Measurements from ENCODE around the gene RBMS1. TPM values are rescaled to one million over a fixed set of nuclear protein-coding genes. Genes with fewer than 3 reads are reported as not detected.

The RBMS1 gene
- total RNA-seq, 4 donors from 2014 or later = 133 to 180 (median 139) TPM

DNA sequence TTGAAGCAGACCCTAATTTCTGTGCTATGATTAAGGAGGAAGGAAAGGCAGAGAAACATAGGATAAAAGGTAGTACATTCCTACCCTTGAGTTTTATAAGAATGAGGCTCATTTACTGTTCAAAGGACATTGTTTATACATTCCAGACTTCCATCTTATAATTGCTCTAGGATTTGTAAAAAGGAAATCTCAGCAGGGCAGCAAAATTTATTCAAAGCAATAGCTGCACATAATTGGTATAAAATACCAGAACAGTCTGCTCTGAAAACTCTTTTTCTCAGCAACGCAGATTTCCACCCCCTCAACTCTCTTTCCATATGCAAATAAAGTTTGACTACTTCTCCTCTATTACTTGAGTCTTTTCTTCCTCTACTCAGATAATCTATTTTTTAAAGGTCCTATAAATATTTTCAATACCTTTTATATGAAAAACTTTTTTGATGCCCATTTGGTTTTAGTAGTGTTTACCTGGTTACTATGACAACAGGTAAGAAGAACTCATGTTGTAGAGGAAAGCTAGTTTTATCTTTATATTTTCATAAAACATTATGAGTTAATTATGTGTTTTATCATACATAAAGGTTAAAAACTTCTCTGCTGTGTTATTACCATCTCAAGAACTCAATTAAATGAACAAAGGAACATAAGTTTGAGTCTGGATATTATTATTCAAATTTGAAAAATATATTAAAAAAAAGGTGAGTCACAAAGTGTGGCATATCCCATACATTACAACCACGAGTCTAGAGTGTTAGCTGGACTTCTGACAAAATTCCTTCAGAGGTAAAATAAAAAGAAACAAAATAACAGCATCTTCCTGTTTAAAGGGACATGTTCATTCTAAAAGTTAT, 19.9 kb downstream of the RBMS1 start:
- no peak for DNase-seq (ENCODE audit: low spot score)
- no peak for ATAC-seq (ENCODE audit: low FRiP score)
- TF ChIP-seq CTCF (IDR thresholded peaks at IDR 0.05) = no peak

DNA sequence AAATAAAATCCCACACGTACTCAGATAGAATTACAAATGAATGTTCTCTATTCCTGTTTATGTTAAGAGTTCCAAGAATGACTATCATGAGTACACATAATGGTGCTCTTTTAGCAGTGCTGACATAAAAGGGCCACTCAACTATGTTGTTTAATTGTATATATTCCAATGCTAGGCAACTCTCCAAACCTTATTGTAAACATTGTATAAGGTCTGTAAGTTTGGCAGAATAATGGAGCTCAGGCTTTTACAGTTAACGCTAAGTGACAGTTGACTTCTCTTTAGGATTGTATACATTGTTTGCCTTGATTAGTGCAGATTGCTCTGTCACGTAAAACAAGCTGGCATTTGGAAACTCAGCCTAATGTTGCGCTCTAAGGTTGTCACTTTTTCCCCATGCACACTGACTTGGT, 20.8 kb downstream of the RBMS1 start:
- DNase-seq (ENCODE audit: low spot score) = no peak
- no peak for ATAC-seq (ENCODE audit: low FRiP score)
- no peak for TF ChIP-seq CTCF (IDR thresholded peaks at IDR 0.05)

DNA sequence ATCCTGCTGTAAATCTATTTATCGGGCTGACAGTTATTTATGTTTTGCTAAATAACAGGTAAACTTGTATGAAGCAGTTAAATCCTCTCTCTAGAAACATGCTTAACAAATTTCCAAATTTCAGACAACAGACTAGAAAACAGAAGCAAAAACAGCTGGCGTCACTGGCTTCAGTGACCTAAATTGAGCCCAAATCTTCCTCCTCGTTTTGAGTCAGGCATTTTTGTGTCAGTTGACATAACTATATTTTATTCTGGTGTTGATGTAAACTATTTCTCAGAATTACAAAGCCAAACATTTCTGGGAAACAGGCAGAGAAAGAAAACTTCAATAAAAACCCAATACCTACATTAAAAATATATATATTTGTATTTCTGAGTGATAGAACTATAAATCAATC, 21.7 kb downstream of the RBMS1 start:
- DNase-seq (ENCODE audit: low spot score) (no peak), ATAC-seq (ENCODE audit: low FRiP score) (no peak)

GRCh38 chr2:160469621-160470204, 23.9 kb downstream of the RBMS1 start:
- ATAC-seq (ENCODE audit: low FRiP score) (peak; percentile 61), DNase-seq (ENCODE audit: low spot score) (no peak)
- TF ChIP-seq CTCF (IDR thresholded peaks at IDR 0.05) = no peak

More for the DNA sequence above, 21.7 kb downstream of the RBMS1 start:
- no peak for TF ChIP-seq CTCF (IDR thresholded peaks at IDR 0.05)

DNA sequence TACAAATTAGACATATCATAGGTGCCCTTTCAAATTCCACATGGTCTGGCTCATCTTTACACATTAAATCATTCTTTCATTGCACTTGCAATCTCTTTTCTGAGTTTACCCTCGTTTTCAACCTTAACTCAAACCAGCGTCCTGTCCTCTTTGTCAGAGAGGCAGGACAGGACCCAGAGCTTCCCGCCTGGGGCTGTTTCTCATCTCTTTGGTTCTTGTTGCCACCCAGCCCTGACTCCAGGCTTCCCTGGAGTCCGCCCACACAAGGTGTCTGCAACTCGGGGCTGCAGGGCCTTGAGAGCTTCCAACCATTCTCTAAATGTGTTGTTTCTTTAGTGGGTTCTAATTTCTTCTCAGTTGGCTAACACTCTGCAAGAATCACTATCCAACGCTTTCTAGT, 24.4 kb downstream of the RBMS1 start:
- ATAC-seq (ENCODE audit: low FRiP score) = peak; percentile 25
- TF ChIP-seq CTCF (IDR thresholded peaks at IDR 0.05) = no peak
- no peak for DNase-seq (ENCODE audit: low spot score)

DNA sequence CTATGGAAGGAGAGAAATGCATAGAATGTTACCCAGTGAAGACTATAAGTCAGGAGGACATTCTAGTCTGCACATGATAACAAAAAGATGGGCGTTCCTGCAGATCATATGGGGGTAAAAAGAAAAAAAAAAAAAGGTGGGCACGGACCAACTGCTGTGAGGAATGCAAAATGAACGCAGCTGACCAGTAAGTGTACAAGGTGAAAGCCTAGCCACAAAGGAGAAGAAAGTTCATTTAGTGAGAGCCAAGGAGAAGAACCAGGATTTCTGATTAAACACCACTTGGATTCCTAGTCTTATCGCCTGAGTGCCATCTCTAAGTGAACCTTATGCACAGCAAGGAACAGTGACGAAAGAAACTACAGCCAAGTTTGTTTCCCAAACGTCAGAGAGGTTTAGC, 26.5 kb downstream of the RBMS1 start:
- no peak for ATAC-seq (ENCODE audit: low FRiP score)
- no peak for TF ChIP-seq CTCF (IDR thresholded peaks at IDR 0.05)

GRCh38 chr2:160465406-160465805, 28.2 kb downstream of the RBMS1 start:
- ATAC-seq (ENCODE audit: low FRiP score) (no peak), DNase-seq (ENCODE audit: low spot score) (no peak)
- TF ChIP-seq CTCF (IDR thresholded peaks at IDR 0.05) = no peak

More for the DNA sequence above, 26.5 kb downstream of the RBMS1 start:
- no peak for DNase-seq (ENCODE audit: low spot score)

Data from omental fat pad (tissue), 4 donors.